AG09319 (cell line): ENCODE results near the gene SLC6A19.
A peak's percentile ranks its signal among the peaks of the same experiment; 100 is the strongest.

Experiments
- DNase-seq: peaks from one replicate; pipeline ENCODE4 v3.0.0-alpha.2; 2010; ENCODE audit warnings: low read depth; ENCODE audit errors: extremely low read depth
- TF ChIP-seq, protein P1 (sequence below): IDR thresholded peaks from 2 replicates; pipeline ENCODE4 v1.5.1; 2011; ENCODE audit warnings: low read depth, mild to moderate bottlenecking, inconsistent platforms, low read length, moderate library complexity

Gene SLC6A19

DNA sequence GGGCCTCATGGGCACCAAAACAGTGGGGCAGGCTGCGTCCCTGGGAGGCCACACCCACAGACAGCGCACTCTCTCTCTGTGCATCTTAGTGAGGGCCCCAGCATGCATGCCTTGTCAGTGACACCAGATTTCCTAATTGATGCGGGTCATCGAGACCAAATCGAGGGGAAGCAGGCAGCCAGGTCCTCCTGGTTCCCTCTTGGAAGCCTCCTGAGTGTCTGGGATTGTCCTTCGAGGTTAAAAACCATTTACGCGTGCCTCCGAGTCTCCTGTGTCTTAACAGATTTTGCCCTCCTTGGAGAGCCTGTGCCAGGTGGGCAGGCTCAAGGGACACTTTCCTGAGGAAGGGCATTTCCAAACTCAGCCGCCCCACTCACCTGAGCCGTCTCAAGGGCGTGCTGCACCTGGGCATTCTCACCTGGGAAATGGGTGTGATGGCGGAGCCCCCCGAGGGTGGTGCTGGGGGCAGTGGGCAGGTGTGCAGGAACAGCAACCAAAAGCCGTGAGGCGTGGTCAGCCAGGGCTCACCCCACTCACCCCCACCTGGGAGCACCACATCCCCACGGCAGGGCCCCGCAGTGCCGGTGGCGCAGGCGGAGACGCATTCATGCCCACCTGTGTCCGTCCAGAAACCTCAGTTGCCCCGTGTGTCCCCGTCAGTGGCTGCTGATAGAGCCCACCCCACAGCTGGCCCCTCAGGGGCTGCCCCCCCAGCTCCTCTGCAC is 2.7 kb downstream of the SLC6A19 start:
- TF ChIP-seq, protein P1, sequence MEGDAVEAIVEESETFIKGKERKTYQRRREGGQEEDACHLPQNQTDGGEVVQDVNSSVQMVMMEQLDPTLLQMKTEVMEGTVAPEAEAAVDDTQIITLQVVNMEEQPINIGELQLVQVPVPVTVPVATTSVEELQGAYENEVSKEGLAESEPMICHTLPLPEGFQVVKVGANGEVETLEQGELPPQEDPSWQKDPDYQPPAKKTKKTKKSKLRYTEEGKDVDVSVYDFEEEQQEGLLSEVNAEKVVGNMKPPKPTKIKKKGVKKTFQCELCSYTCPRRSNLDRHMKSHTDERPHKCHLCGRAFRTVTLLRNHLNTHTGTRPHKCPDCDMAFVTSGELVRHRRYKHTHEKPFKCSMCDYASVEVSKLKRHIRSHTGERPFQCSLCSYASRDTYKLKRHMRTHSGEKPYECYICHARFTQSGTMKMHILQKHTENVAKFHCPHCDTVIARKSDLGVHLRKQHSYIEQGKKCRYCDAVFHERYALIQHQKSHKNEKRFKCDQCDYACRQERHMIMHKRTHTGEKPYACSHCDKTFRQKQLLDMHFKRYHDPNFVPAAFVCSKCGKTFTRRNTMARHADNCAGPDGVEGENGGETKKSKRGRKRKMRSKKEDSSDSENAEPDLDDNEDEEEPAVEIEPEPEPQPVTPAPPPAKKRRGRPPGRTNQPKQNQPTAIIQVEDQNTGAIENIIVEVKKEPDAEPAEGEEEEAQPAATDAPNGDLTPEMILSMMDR = no peak
- no peak for DNase-seq

DNA sequence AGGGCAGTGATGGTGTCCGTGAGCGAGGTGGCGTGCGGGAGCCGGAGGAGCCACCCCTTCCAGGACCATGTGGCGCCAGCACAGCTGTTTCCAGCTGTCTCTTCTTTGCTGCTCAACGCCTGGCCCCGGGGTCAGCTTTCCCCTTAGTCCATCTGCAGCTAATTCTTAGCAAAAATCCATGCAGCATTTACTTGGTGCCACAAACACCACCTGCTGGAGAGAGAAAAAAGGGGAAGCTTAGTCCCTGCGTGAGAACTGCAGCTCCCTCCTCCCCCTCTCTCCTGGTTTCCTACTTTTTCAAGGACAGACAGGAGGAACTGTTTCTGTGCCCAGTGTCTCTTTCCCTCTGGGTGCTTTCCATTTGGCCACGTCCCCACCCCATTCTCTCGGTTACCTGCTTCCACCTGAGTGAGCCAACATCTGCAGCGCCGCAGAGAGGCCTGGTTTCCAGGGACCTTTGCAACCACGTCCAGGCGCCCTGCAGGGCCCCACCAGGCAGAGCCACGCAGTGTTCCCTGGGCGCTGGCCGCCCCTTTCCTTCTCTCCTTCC is 3.4 kb downstream of the SLC6A19 start:
- TF ChIP-seq, protein P1 = peak; percentile 4; the same call in 1 of the 2 replicates
- DNase-seq = no peak

DNA sequence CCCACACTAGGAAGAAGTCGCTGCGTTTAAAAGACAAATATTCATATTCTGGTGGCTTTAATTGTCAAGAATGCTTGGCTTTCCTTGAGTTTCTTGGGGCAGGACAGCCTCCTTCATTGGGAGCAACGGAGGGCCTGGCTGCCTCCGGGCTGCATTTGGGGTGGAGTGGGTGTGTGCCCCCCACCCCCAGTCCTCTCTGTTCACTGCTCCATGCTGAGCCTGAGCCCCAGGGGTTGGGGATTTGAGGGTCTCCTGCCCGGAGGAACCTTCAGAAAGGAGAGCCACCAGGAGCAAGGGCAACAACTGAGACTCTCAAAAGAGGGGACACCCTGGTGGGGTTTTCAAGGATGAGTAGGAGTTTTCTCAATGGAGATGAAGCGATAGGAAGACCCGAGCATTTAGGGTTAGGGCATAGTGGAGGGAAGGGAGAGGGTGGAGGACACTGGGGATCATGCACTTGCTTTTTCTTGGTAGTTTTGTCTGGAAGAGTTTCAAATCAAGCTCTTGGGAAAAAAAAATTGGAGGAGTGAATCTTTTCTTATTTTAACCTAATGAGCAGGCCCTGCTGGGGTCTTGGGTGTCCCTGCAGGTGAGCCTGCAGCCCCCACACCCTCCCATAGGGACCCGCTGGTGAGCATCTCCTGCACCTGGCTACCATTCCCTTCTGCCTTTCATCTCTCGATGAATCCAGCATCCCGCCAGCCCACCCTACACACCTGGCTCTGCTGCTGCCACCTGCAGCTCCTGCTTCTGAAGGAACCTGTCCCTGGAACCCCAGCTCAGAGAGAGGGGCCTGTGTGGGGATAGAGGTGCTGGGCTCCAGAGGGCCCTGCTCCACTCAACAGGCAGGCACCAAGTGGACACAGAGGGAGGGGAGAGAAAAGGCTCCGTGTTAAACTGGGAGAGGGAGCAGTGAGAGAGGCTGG is 4.1 kb downstream of the SLC6A19 start:
- TF ChIP-seq, protein P1 = no peak
- no peak for DNase-seq

DNA sequence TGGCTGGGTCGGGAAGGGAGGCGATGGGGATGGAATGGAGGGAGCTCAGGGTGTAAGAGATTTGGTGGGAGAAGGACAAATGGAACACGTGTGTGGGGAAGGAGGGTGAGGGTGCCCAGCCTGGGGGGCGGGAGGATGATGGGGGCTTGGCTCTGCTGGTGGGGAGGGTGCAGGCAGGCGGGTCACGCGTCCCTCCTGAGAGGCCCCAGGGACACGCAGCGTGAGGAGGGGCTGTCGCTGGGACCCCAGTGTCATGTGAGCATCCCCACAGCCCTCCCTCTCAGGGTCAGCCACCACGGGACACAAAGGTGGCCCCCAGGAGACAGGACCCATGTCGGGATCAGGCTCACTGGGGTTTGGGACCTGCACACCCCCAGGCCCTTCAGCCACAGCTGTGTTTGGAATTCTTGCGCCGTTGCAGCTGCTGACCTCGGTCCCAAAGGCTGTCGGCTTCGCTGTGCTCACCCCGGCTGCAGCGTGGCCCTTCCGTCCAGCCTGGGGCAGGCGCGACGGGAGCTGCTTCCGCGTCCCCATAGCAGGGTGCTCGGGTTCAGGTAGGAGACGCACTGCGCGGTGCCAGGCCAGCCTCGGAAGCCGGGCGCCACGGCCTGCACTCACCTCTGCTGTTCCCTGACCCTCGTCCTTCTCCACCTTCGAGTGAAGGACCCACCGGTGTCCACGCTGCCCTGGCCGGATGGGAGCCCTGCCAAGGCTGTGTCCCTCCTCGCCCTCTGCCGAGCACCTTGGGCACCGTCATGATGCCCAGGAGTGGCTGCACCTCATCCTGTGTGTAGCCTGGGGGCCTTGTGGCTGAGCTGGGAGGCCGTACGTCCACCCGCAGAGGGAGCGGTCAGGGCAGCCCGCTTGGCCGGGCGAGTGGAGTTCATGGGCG is 5.4 kb downstream of the SLC6A19 start:
- TF ChIP-seq, protein P1 = no peak
- DNase-seq = no peak

DNA sequence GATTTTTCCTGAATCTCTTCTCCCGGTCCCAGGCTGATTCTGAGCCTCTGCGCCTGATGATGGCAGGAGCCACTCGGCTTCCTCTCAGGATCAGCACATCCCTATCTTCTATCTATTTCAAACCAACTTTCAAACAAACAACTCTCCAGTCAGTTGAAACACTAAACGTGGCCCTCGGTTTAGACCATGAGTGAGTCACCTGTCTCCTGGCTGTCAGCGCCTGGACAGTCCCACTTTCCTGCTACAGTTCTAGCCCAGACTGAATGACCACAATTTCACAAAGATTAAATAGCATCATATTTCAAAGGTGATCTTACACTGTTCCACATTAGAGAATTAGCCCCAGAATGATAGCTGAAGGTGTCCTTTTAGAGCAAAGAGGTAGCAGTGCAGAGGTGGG is 6.2 kb downstream of the SLC6A19 start:
- no peak for DNase-seq
- TF ChIP-seq, protein P1 = no peak

DNA sequence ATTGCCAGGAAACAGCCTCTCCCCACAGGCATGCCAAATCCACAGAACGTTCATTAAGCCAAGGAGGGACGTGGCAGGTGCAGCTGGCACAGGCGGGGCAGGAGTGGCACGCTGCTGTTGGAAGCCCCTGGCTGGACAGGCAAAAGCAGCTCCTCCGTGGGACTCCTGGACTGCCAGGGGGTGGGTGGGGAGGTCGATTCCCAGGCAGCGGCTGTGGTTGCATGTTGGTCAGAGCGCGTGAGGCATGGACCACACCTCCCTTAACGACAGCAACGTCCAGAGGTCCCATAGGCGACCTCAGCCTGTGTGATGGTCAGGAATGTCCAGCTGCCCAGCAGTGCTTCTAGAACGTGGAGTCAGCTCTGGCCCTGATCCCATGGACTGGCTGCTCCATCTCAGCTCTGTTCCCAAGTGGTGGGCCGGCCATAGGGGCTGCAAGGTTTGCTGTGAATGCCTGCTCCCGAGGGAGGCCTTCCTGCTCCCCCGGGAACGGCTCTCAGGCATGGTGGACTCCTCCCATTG is 6.9 kb downstream of the SLC6A19 start:
- TF ChIP-seq, protein P1 = no peak
- DNase-seq = no peak
